Thyroid gland (tissue), 4 donors: ENCODE measurements around the gene ST8SIA3. TPM values are rescaled to one million over a fixed set of nuclear protein-coding genes. Genes with fewer than 3 reads are reported as not detected.
A peak's percentile ranks its signal among the peaks of the same experiment; 100 is the strongest.

Experiments
- DNase-seq, 2 donors: peaks; one replicate each; pipeline ENCODE4 v3.0.0-alpha.2; 2019
- H3K27ac ChIP-seq, 3 donors: fragments of 200-600 bp; sonication (generic); 1 replicate in 2 of 3; 2 replicates in 1 of 3; pipeline ENCODE4 v1.5.1; 2016 to 2019; ENCODE audit warnings: mild to moderate bottlenecking in 1 of 3, moderate library complexity in 1 of 3
- H3K27me3 ChIP-seq: fragments of 200-600 bp; sonication (generic); one replicate; pipeline ENCODE4 v1.5.1; 2019
- H3K36me3 ChIP-seq, 2 donors: fragments of 200-600 bp; sonication (generic); one replicate each; pipeline ENCODE4 v1.5.1; 2016 to 2019
- H3K4me1 ChIP-seq, 2 donors: fragments of 200-600 bp; sonication (generic); one replicate each; pipeline ENCODE4 v1.5.1; 2017 to 2019
- H3K4me3 ChIP-seq, 3 donors: fragments of 200-600 bp; sonication (generic); replicated peaks in 1 of 3; 1 replicate in 2 of 3; 2 replicates in 1 of 3; pipeline ENCODE4 v1.5.1; 2016; ENCODE audit warnings: mild to moderate bottlenecking in 1 of 3
- H3K9me3 ChIP-seq: fragments of 200-600 bp; sonication (generic); one replicate; pipeline ENCODE4 v1.5.1; 2017
- POLR2A ChIP-seq, 2 donors: fragments of 450-650 bp; IDR thresholded peaks; one replicate each; pipeline ENCODE4 v1.6.1; 2017; ENCODE audit warnings: antibody characterized with exemption in 2 of 2, mild to moderate bottlenecking in 2 of 2, moderate library complexity in 1 of 2
- WGBS, 2 donors: methylation state at CpG; one replicate each; pipeline ENCODE4 v1.1.5; 2017; 5-methylcytosine and 5-hydroxymethylcytosine counted together
- intact Hi-C: fragments of 100-400 bp; cut with DNase I; formaldehyde crosslinking; loops from one replicate; pipeline ENCODE4 v1.15.1; 2023
- total RNA-seq, 4 donors: library from RNA; depleted of rRNA; stranded (reverse); fragments of >200 nt; gene quantifications; one replicate each; pipeline ENCODE4 v1.2.3, GENCODE V29; 2016
- TF ChIP-seq, protein P1 (sequence below), 6 experiments: fragments of 200-600 bp in 3 of 6; fragments of 450-650 bp in 3 of 6; sonication (generic) in 3 of 6; IDR thresholded peaks; one replicate each; pipeline ENCODE4 v1.5.1; 2016 to 2019; ENCODE audit warnings: antibody characterized with exemption in 6 of 6, mild to moderate bottlenecking in 2 of 6, inconsistent platforms in 1 of 6, moderate library complexity in 1 of 6

Gene ST8SIA3
- total RNA-seq, 4 donors from 2014 or later: 0.17 to 0.39 TPM; not detected in 2

GRCh38 chr18:57346876-57347275 lies 5.5 kb upstream of the ST8SIA3 start:
- intact Hi-C loops: no loop called here
- H3K36me3 ChIP-seq: no peaks in the 10 kb centered on the region
- H3K27me3 ChIP-seq: peaks cover 4% of the 10 kb centered on the region
- H3K4me3 ChIP-seq: no peak overlapping the region
- TF ChIP-seq POLR2A (IDR thresholded peaks at IDR 0.05): no peak
- TF ChIP-seq, protein P1, sequence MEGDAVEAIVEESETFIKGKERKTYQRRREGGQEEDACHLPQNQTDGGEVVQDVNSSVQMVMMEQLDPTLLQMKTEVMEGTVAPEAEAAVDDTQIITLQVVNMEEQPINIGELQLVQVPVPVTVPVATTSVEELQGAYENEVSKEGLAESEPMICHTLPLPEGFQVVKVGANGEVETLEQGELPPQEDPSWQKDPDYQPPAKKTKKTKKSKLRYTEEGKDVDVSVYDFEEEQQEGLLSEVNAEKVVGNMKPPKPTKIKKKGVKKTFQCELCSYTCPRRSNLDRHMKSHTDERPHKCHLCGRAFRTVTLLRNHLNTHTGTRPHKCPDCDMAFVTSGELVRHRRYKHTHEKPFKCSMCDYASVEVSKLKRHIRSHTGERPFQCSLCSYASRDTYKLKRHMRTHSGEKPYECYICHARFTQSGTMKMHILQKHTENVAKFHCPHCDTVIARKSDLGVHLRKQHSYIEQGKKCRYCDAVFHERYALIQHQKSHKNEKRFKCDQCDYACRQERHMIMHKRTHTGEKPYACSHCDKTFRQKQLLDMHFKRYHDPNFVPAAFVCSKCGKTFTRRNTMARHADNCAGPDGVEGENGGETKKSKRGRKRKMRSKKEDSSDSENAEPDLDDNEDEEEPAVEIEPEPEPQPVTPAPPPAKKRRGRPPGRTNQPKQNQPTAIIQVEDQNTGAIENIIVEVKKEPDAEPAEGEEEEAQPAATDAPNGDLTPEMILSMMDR (IDR thresholded peaks at IDR 0.05): no peak
- DNase-seq: no peak
- H3K27ac ChIP-seq: no peak overlapping the region
- WGBS, 2 donors: 89 to 93% methylated on average over 2 of the region's 2 CpGs
- no peaks in the 10 kb centered on the region for H3K9me3 ChIP-seq
- no peaks in the 10 kb centered on the region for H3K4me1 ChIP-seq

- TF ChIP-seq, protein P1 (IDR thresholded peaks at IDR 0.05): no peak
- TF ChIP-seq POLR2A (IDR thresholded peaks at IDR 0.05): no peak
- Histone ChIP-seq H3K36me3 (no peaks in the 10 kb centered on the region), H3K4me1 (no peaks in the 10 kb centered on the region), H3K4me3 (no peak overlapping the region), H3K27me3 (peaks cover 5% of the 10 kb centered on the region), H3K9me3 (no peaks in the 10 kb centered on the region), H3K27ac (no peak overlapping the region)
- intact Hi-C loops: no loop called here
- 74 to 78% methylated on average over 11 of the region's 11 CpGs for WGBS, 2 donors
- no peak for DNase-seq
These were observed 4.6 kb upstream of the ST8SIA3 start for GRCh38 chr18:57347784-57348183.

DNA sequence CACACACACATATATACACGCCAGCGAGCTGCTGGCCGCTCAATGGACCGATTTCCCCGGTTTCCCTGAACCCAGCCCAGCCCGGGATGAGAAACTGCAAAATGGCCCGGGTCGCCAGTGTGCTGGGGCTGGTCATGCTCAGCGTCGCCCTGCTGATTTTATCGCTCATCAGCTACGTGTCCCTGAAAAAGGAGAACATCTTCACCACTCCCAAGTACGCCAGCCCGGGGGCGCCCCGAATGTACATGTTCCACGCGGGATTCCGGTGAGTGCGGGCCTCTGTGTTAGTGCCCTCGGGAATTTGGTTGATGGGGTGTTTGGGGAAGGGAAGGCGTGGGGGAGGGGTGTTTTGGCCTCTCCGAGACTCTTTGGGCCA lies 392 bp downstream of the ST8SIA3 start:
- no peak for TF ChIP-seq POLR2A (IDR thresholded peaks at IDR 0.05)
- TF ChIP-seq, protein P1 (IDR thresholded peaks at IDR 0.05): no peak
- no peaks in the 10 kb centered on the region for H3K36me3 ChIP-seq
- intact Hi-C loops: no loop called here
- peaks cover 5% of the 10 kb centered on the region for H3K27me3 ChIP-seq
- no peak overlapping the region for H3K27ac ChIP-seq
- no peak overlapping the region for H3K4me3 ChIP-seq
- no peaks in the 10 kb centered on the region for H3K9me3 ChIP-seq
- H3K4me1 ChIP-seq: no peaks in the 10 kb centered on the region
- DNase-seq: no peak
- WGBS, 2 donors: 3 to 6% methylated on average over 8 to 21 of the region's 23 CpGs

GRCh38 chr18:57353137-57353939 lies 981 bp downstream of the ST8SIA3 start:
- Histone ChIP-seq H3K27me3 (peaks cover 5% of the 10 kb centered on the region), H3K4me1 (no peaks in the 10 kb centered on the region), H3K27ac (no peak overlapping the region), H3K36me3 (no peaks in the 10 kb centered on the region), H3K9me3 (no peaks in the 10 kb centered on the region), H3K4me3 (no peak overlapping the region)
- WGBS, 2 donors: 0 to 4% methylated on average over 14 to 40 of the region's 61 CpGs
- TF ChIP-seq, protein P1 (IDR thresholded peaks at IDR 0.05): no peak
- no peak for TF ChIP-seq POLR2A (IDR thresholded peaks at IDR 0.05)
- intact Hi-C loops: no loop called here
- no peak for DNase-seq

- Histone ChIP-seq H3K27ac (no peak overlapping the region), H3K27me3 (peaks cover 5% of the 10 kb centered on the region), H3K4me3 (no peak overlapping the region), H3K4me1 (no peaks in the 10 kb centered on the region), H3K36me3 (no peaks in the 10 kb centered on the region), H3K9me3 (no peaks in the 10 kb centered on the region)
- 5 to 10% methylated on average over 32 to 36 of the region's 37 CpGs for WGBS, 2 donors
- peak; percentile 5 to 22 for DNase-seq
- no peak for TF ChIP-seq POLR2A (IDR thresholded peaks at IDR 0.05)
- TF ChIP-seq, protein P1 (IDR thresholded peaks at IDR 0.05): no peak
- intact Hi-C loops: no loop called here
These were observed 1.6 kb downstream of the ST8SIA3 start for GRCh38 chr18:57353940-57354461.
